Measurements from ENCODE around the gene KIRREL1. TPM values are rescaled to one million over a fixed set of nuclear protein-coding genes. Genes with fewer than 3 reads are reported as not detected.
A peak's percentile ranks its signal among the peaks of the same experiment; 100 is the strongest.

Gene KIRREL1
- total RNA-seq, 1 experiment from 2014 or later = 123 TPM

DNA sequence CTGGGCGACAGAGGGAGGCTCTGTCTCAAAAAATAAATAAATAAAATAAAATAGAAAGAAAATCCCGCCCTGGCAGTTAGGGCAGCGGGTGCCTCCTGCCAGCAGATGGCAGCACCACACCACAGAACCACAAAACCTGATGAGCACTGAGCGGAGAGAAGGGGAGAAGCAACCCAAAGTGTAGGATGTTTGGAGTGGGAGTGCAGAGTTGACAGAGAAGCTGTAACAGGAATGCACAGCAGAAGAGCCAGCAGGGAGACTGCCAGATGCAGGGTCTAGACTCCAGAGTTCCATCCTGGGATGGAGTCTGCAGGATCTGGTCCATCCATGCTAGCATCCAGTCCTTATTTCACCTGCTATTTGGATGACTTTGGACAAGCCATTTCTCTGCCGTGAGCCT is 29.7 kb upstream of the KIRREL1 start:
- H3K4me1 ChIP-seq (replicated peaks) = peaks cover 11% of the 10 kb centered on the region

GRCh38 chr1:157965584-157965983 is 27.9 kb upstream of the KIRREL1 start:
- H3K27ac ChIP-seq = no peak overlapping the region
- H3K4me1 ChIP-seq (replicated peaks) = peaks cover 21% of the 10 kb centered on the region

More for the DNA sequence above, 29.7 kb upstream of the KIRREL1 start:
- peak; percentile 66 to 69 for DNase-seq (ENCODE audit: low read depth in 1 of 2, low spot score in 2 of 2)
- Histone ChIP-seq H3K4me3 (no peak overlapping the region), H3K27ac (no peak overlapping the region), H3K36me3 (no peaks in the 10 kb centered on the region), H3K27me3 (replicated peaks) (0 out of 2 replicates have a peak, but pooled peaks cover 7% of the 10 kb centered on the region), H3K9me3 (replicated peaks) (no peaks in the 10 kb centered on the region; the same call in 1 of the 2 replicates)

DNA sequence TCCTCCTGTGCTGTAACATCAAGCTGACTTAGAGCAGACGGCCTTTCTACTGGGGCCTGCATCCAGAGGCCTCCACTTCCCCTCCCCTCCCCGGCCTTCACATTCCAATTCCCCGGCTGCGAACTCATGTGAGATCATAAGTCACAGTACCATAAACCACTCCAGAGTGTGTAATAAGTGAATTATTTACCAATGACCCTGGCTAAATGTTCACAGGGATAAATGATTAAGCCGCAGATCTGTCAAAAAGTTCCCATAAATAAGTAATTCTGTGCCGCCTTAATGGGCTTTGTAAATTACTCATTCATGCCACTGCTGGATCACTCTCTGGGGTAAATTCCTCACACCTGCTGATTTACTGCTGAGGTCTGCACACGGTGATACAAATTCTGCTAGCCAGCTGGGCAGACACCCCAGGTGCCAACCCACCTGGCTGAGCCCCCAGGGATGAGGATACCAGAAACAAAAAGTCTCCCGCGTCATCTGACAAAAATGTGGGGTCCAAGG is 27.4 kb upstream of the KIRREL1 start:
- Histone ChIP-seq H3K4me3 (no peak overlapping the region), H3K36me3 (no peaks in the 10 kb centered on the region), H3K27me3 (replicated peaks) (0 out of 2 replicates have a peak, but pooled peaks cover 5% of the 10 kb centered on the region), H3K4me1 (replicated peaks) (peaks cover 21% of the 10 kb centered on the region), H3K9me3 (replicated peaks) (no peaks in the 10 kb centered on the region; the same call in 1 of the 2 replicates), H3K27ac (no peak overlapping the region)
- DNase-seq (ENCODE audit: low read depth in 1 of 2, low spot score in 2 of 2) = no peak

More at GRCh38 chr1:157965584-157965983, 27.9 kb upstream of the KIRREL1 start:
- Histone ChIP-seq H3K27me3 (replicated peaks) (0 out of 2 replicates have a peak, but pooled peaks cover 5% of the 10 kb centered on the region), H3K9me3 (replicated peaks) (no peaks in the 10 kb centered on the region; the same call in 1 of the 2 replicates), H3K4me3 (no peak overlapping the region), H3K36me3 (no peaks in the 10 kb centered on the region)
- DNase-seq (ENCODE audit: low read depth in 1 of 2, low spot score in 2 of 2) = no peak

DNA sequence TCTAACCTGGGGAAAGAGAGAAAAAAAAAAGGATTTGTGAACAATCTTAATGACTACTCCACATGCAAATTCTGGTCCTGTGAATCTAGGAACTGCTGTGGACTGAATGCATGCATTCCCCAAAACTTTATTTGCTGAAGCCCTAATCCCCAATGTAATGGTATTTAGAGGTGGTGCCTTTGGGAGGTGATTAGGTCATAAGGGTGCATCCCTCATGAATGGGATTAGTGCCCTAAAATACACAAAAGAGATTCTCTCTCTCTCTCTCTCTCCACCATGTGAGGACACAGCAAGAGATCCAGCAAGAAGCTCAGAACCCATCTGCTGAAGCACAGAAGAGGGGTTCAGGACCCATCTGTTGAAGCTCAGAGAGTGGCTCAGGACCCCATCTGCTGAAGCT is 26.2 kb upstream of the KIRREL1 start:
- Histone ChIP-seq H3K9me3 (replicated peaks) (no peaks in the 10 kb centered on the region; the same call in 1 of the 2 replicates), H3K4me3 (no peak overlapping the region), H3K4me1 (replicated peaks) (peaks cover 19% of the 10 kb centered on the region), H3K36me3 (no peaks in the 10 kb centered on the region), H3K27ac (no peak overlapping the region), H3K27me3 (replicated peaks) (0 out of 2 replicates have a peak, but pooled peaks cover 3% of the 10 kb centered on the region)
- no peak for DNase-seq (ENCODE audit: low read depth in 1 of 2, low spot score in 2 of 2)

GRCh38 chr1:157968508-157968907 is 24.9 kb upstream of the KIRREL1 start:
- 0 out of 2 replicates have a peak, but pooled peaks cover 3% of the 10 kb centered on the region for H3K27me3 ChIP-seq (replicated peaks)
- no peaks in the 10 kb centered on the region for H3K36me3 ChIP-seq
- peak in 1 of 2 experiments; percentile 16 for DNase-seq (ENCODE audit: low read depth in 1 of 2, low spot score in 2 of 2)
- H3K4me1 ChIP-seq (replicated peaks) = peaks cover 15% of the 10 kb centered on the region
- no peaks in the 10 kb centered on the region; the same call in 1 of the 2 replicates for H3K9me3 ChIP-seq (replicated peaks)
- no peak overlapping the region for H3K4me3 ChIP-seq
- H3K27ac ChIP-seq = no peak overlapping the region

DNA sequence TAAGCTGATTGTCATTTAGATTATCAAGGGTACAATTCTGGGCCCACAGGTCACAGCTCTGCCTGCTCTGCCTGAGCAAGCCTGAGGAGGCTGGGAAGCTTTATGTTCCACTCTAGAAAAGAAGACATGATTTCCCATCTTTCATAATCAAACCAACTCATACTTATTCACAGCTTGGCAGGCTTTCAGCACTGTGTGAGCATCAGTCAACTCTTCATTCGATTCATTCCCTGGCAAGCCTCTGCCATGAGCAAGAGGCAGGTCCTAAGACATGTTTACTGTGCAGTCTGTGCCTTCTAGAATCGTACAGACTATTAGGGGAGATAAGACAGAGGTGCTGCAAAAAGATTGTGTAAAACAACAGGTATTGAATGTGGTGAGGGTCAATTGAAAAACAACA is 24.5 kb upstream of the KIRREL1 start:
- H3K4me3 ChIP-seq = no peak overlapping the region
- DNase-seq (ENCODE audit: low read depth in 1 of 2, low spot score in 2 of 2) = no peak
- H3K27me3 ChIP-seq (replicated peaks) = 0 out of 2 replicates have a peak, but pooled peaks cover 3% of the 10 kb centered on the region
- H3K27ac ChIP-seq = no peak overlapping the region
- H3K36me3 ChIP-seq = no peaks in the 10 kb centered on the region
- H3K4me1 ChIP-seq (replicated peaks) = peaks cover 15% of the 10 kb centered on the region
- no peaks in the 10 kb centered on the region; the same call in 1 of the 2 replicates for H3K9me3 ChIP-seq (replicated peaks)

- H3K4me1 ChIP-seq (replicated peaks) = peaks cover 15% of the 10 kb centered on the region
- DNase-seq (ENCODE audit: low read depth in 1 of 2, low spot score in 2 of 2) = peak; percentile 46 to 56
- H3K36me3 ChIP-seq = no peaks in the 10 kb centered on the region
- no peak overlapping the region for H3K27ac ChIP-seq
- H3K9me3 ChIP-seq (replicated peaks) = no peaks in the 10 kb centered on the region; the same call in 1 of the 2 replicates
- no peak overlapping the region for H3K4me3 ChIP-seq
- H3K27me3 ChIP-seq (replicated peaks) = no peaks in the 10 kb centered on the region
These were observed 23.6 kb upstream of the KIRREL1 start for GRCh38 chr1:157969697-157970485.

DNA sequence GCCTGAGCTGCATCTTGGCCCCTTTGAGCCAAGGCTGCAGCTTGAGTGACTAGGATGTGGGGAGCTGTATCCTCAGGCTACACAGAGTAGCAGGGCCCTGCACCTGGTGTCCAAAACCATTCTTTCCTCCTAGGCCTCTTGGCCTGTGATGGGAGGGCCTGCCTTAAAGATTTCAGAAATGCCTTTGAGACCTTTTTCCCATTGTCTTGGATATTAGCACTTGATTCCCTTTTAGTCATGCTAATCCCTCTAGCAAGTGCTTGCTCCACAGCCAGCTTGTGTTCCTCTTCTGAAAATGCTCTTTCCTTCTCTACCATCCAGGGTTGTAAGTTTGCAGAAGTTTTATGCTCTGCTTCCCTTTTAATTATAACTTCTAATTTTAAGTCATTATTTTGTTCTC is 21.7 kb upstream of the KIRREL1 start:
- H3K27me3 ChIP-seq (replicated peaks) = no peaks in the 10 kb centered on the region
- no peaks in the 10 kb centered on the region; the same call in 1 of the 2 replicates for H3K9me3 ChIP-seq (replicated peaks)
- H3K27ac ChIP-seq = no peak overlapping the region
- DNase-seq (ENCODE audit: low read depth in 1 of 2, low spot score in 2 of 2) = no peak
- peaks cover 15% of the 10 kb centered on the region for H3K4me1 ChIP-seq (replicated peaks)
- H3K4me3 ChIP-seq = no peak overlapping the region
- no peaks in the 10 kb centered on the region for H3K36me3 ChIP-seq

DNA sequence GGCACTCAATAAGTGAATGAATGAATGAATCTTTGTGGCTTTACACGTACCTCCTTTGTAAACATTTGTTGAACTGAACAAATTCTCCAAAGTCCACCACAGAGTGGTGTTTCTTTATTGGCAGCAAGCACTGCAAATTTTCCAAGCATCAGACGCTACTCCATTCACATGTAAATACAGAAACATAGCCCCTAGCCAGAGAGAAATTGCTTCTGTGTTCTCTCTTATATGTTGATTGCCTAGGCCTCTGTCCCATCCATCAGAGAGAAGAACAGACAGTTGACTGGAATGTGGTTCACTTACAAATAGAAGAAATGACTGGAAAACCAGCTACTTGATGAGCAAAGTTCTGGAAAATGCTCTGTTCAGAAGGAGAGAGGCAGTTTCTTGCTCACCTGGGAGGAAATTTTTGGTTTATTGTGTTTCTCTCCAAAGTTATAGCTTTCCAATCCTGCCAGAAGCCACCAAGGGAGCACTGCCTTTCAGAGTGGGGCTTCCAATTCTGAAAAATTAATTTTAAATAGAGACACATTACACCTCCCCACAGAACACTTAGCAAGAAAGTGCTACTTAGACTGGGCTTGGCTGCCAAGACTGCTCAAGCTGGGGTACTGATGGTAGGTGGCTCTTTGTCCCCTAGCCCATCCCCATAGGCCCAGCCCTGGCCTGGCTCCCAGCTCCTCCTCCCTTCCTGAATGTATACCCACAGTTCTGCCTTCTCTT is 18.1 kb upstream of the KIRREL1 start:
- Histone ChIP-seq H3K27ac (no peak overlapping the region), H3K9me3 (replicated peaks) (no peaks in the 10 kb centered on the region; the same call in 1 of the 2 replicates), H3K4me3 (no peak overlapping the region), H3K36me3 (no peaks in the 10 kb centered on the region), H3K27me3 (replicated peaks) (no peaks in the 10 kb centered on the region), H3K4me1 (replicated peaks) (no peaks in the 10 kb centered on the region)
- DNase-seq (ENCODE audit: low read depth in 1 of 2, low spot score in 2 of 2) = no peak

DNA sequence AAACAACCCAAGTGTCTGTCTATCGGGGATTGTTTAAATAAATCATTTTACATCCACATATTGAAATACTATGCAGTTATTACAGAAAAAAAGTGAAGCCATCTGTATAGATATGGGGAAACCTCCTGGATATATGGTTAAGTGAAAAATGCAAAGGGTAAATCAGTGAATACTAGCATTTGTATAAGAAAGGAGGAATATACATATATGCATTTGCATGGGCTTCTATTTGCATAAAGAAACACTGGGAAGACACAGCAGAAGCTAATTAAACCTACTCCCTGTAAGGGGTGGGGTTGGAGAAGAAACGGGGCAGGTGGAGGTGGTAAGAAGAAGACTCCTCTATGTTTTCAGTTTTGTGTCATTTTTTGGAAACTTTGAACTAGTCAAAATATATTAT is 16.6 kb upstream of the KIRREL1 start:
- no peak for DNase-seq (ENCODE audit: low read depth in 1 of 2, low spot score in 2 of 2)
- H3K27ac ChIP-seq = no peak overlapping the region
- no peaks in the 10 kb centered on the region for H3K27me3 ChIP-seq (replicated peaks)
- H3K36me3 ChIP-seq = no peaks in the 10 kb centered on the region
- H3K9me3 ChIP-seq (replicated peaks) = no peaks in the 10 kb centered on the region; the same call in 1 of the 2 replicates
- H3K4me1 ChIP-seq (replicated peaks) = no peaks in the 10 kb centered on the region
- no peak overlapping the region for H3K4me3 ChIP-seq

DNA sequence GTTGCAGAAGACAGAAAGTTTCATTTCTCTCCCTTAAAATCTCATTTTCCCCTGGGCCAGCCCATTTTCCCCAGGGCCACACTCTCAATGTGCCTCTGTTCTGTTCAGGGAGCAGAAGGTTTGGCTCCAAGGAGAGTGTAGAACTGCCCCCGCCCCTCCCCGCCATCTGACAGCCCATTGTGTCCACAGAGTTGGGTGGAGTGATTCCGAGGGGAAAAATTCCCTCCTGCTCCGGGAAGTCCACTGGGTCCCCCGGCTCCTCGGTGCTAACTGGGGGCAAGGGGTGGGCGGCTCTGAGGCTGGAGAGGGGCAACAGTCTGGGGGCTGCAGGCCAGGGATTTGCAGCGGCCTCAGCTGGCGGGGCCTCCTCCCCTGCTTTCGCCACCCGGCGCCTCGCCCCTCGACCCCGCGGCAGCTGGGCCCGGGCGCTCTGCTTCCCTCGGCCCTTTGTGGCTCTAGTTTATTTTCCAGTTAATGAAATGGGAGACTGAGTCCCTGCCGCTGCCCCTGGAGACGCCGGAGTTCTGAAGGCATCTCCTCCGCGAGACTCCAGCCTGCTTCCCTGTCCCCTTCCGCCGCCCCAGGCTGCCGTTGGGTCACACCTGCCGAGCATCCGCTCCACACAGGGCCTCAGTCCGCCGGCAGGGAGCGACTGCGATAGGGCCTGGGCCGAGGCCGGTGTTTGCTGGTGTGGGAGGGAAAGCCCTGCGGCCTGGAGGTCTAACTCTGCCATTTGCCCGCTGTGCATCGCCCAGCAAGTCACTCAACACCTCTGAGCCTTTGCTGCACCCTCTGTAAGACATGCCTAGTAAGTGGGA is 14.7 kb upstream of the KIRREL1 start:
- DNase-seq (ENCODE audit: low read depth in 1 of 2, low spot score in 2 of 2) = no peak
- Histone ChIP-seq H3K27ac (no peak overlapping the region), H3K4me3 (no peak overlapping the region), H3K27me3 (replicated peaks) (peaks cover 6% of the 10 kb centered on the region), H3K9me3 (replicated peaks) (no peaks in the 10 kb centered on the region; the same call in 1 of the 2 replicates), H3K4me1 (replicated peaks) (no peaks in the 10 kb centered on the region), H3K36me3 (no peaks in the 10 kb centered on the region)

- H3K36me3 ChIP-seq = no peaks in the 10 kb centered on the region
- peaks cover 6% of the 10 kb centered on the region for H3K27me3 ChIP-seq (replicated peaks)
- H3K9me3 ChIP-seq (replicated peaks) = no peaks in the 10 kb centered on the region
- no peak overlapping the region for H3K27ac ChIP-seq
- no peak for DNase-seq (ENCODE audit: low read depth in 1 of 2, low spot score in 2 of 2)
- H3K4me1 ChIP-seq (replicated peaks) = no peaks in the 10 kb centered on the region
- no peak overlapping the region for H3K4me3 ChIP-seq
These were observed 11.3 kb upstream of the KIRREL1 start for GRCh38 chr1:157982136-157982535.

DNA sequence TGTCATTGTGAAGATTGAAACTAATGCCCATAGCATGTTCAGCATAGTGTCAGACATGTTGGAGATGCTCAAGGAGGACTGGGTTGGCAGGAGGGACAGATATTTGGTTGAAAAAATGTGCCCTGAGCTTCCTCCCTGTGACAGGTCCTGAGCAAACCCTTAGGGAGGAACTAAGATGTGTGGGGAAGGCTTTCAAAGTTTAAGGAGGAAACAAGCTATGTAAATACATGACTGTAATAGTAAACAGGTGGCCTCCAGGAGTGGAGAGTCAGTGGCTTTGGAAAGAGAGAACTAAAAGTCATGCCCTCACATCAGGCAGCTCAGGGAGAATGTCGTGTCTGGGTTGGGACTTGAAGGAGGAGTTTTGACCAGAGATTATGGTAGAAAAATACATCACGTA is 9.7 kb upstream of the KIRREL1 start:
- Histone ChIP-seq H3K27me3 (replicated peaks) (peaks cover 6% of the 10 kb centered on the region), H3K27ac (no peak overlapping the region), H3K9me3 (replicated peaks) (no peaks in the 10 kb centered on the region), H3K4me1 (replicated peaks) (no peaks in the 10 kb centered on the region), H3K4me3 (no peak overlapping the region), H3K36me3 (no peaks in the 10 kb centered on the region)
- DNase-seq (ENCODE audit: low read depth in 1 of 2, low spot score in 2 of 2) = no peak
